GM12891 (cell line): ENCODE measurements around the gene TGFB2.

Experiments
- POLR2A ChIP-seq: IDR thresholded peaks from 2 replicates; pipeline ENCODE4 v1.6.1; 2011; ENCODE audit warnings: low read depth, low read length, control low read depth
- POLR2AphosphoS5 ChIP-seq: IDR thresholded peaks from 2 replicates; pipeline ENCODE4 v1.6.1; 2011; ENCODE audit warnings: low read depth, low read length, control low read depth
- SPI1 ChIP-seq: IDR thresholded peaks from 2 replicates; pipeline ENCODE4 v1.6.1; 2011; ENCODE audit warnings: low read depth, low read length, control low read depth
- TAF1 ChIP-seq: IDR thresholded peaks from 2 replicates; pipeline ENCODE4 v1.6.1; 2011; ENCODE audit warnings: low read depth, low read length, control low read depth

- no peak for TF ChIP-seq POLR2AphosphoS5
- TF ChIP-seq POLR2A, result no peak
- no peak for TF ChIP-seq TAF1
- no peak for TF ChIP-seq SPI1
Measured at GRCh38 chr1:218429301-218429700, 84.2 kb downstream of the TGFB2 start.
